ENCODE results near the gene LEF1. TPM values are rescaled to one million over a fixed set of nuclear protein-coding genes. Genes with fewer than 3 reads are reported as not detected.

Gene LEF1
- total and polyA plus RNA-seq, 2 of the 8 experiments (the other 6 are each of a cell fraction or from before 2014, with no cell fraction given), result 2.6 to 5.2 TPM

DNA sequence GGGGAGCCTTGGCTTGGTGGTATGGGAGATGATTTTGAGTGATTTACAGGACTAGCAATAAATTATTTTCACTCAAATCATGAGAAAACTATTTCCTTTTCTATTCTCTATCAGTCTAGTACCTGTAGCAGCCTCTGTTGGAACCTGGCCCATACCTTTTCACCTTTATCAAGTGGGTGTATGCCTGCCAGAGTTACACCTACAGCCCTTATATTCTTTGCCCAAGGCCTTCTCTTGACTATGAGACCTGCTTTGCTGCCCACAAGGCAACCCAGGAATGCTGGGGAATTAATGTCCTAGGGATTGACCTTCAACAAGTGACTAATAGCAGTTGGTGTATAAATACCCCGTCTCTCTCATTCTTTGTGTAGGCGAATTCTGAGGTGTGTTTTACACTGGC is 20.0 kb upstream of the LEF1 start:
- FAIRE-seq (no peak), DNase-seq (ENCODE audit: low read depth in 1 of 2, low spot score in 2 of 2) (no peak)
- CTCF ChIA-PET (ENCODE audit: partially characterized antibody), result interaction anchor here (1.3 kb wide), 1 partner anchor 170 kb away, joined by 5 read pairs; no protein-coding TSS in a partner anchor
- Histone ChIP-seq H3K18ac (ENCODE audit: extremely low read depth, low read length) (no peak overlapping the region), H2BK20ac (ENCODE audit: low read length) (no peak overlapping the region), H3K9me3 (ENCODE audit: insufficient read depth in 2 of 2, low read depth in 1 of 2, low read length in 1 of 2) (no peaks in the 10 kb centered on the region), H3K27ac (ENCODE audit: low read depth, low read length) (no peak overlapping the region), H2AK5ac (ENCODE audit: low read depth, low read length) (no peak overlapping the region), H3K4ac (replicated peaks; ENCODE audit: insufficient read length, low read depth, low read length) (no peak overlapping the region), H2BK15ac (ENCODE audit: low read length) (no peak overlapping the region), H3K4me1 (replicated peaks in 1 of 4; ENCODE audit: control insufficient read depth in 3 of 4, insufficient read depth in 4 of 4, low read length in 3 of 4) (peaks cover 0 to 13% (median 3%) of the 10 kb centered on the region in 4 experiments; a peak in 4 of 7 replicates), H4K20me1 (replicated peaks in 1 of 2; ENCODE audit: control insufficient read depth in 1 of 2, insufficient read depth in 2 of 2, low read length in 2 of 2) (peaks cover 0 to 4% of the 10 kb centered on the region in 2 experiments), H3K27me3 (replicated peaks in 1 of 4; ENCODE audit: control insufficient read depth in 3 of 4, extremely low read depth in 1 of 4, insufficient read depth in 3 of 4, low read length in 3 of 4) (peaks cover 9 to 29% (median 27%) of the 10 kb centered on the region in 4 experiments), H2BK5ac (ENCODE audit: low read depth, low read length) (no peak overlapping the region), H3K56ac (replicated peaks; ENCODE audit: insufficient read length, low read depth, low read length) (no peak overlapping the region), H2BK12ac (ENCODE audit: low read depth, low read length) (no peak overlapping the region), H3K79me2 (ENCODE audit: control insufficient read depth in 1 of 2, insufficient read depth in 2 of 2, low read length in 2 of 2) (no peaks in the 10 kb centered on the region), H3K23me2 (ENCODE audit: low read depth, low read length) (no peaks in the 10 kb centered on the region), H3K9ac (replicated peaks in 1 of 4; ENCODE audit: extremely low read depth in 1 of 4, low read depth in 3 of 4, low read length in 3 of 4) (no peak overlapping the region), H3K14ac (ENCODE audit: insufficient read length) (no peak overlapping the region), H4K8ac (ENCODE audit: extremely low read depth, insufficient read depth, low read length) (no peak overlapping the region), H2AFZ (ENCODE audit: low read length) (no peak overlapping the region), H3K4me2 (ENCODE audit: insufficient read depth in 1 of 2, low read depth in 2 of 2, low read length in 2 of 2) (no peak overlapping the region), H4K5ac (ENCODE audit: insufficient read length, low read depth, low read length) (no peak overlapping the region), H3K4me3 (ENCODE audit: extremely low read depth in 1 of 4, insufficient read depth in 2 of 4, low read depth in 3 of 4, low read length in 4 of 4) (no peak overlapping the region), H3K23ac (ENCODE audit: insufficient read length) (no peak overlapping the region), H3K79me1 (ENCODE audit: low read depth, low read length) (no peaks in the 10 kb centered on the region; the same call in 1 of the 2 replicates), H4K91ac (replicated peaks; ENCODE audit: insufficient read length, low read length) (no peak overlapping the region), H2BK120ac (replicated peaks; ENCODE audit: low read depth, low read length) (no peak overlapping the region), H3K36me3 (ENCODE audit: control insufficient read depth in 2 of 4, insufficient read depth in 4 of 4, low read length in 3 of 4) (no peaks in the 10 kb centered on the region)
- WGBS, 2 experiments (ENCODE audit: extremely low coverage in 1 of 2, insufficient coverage in 1 of 2, insufficient read length in 1 of 2, insufficient replicate concordance in 2 of 2, low coverage in 1 of 2, low lambda C conversion rate in 2 of 2, missing lambda C conversion rate in 1 of 2), result 94% methylated on average over 2 of the region's 2 CpGs; no CpG with 5 or more reads in 1 of the 2 experiments
- POLR2A ChIA-PET (ENCODE audit: partially characterized antibody), result no interaction called here
- no peak for TF ChIP-seq CHD2 (IDR thresholded peaks at IDR 0.05; ENCODE audit: low read length)

All from H1 (cell line).